HL-60/S4 (cell line): ENCODE data around the gene RALGAPB.
"Not testable (repeated sequence)": the region's sequence is repeated elsewhere in the genome, so short reads cannot be mapped to it uniquely, and the experiment has no call there.

Experiments used
- in situ Hi-C: fragments of 300-500 bp; cut with MboI; formaldehyde crosslinking; loops from 2 replicates; pipeline ENCODE4 v1.14.3; 2022; ENCODE audit warnings: low sequenced_read_pairs

Gene RALGAPB

GRCh38 chr20:38446441-38447209 is 26.0 kb upstream of the RALGAPB start:
- in situ Hi-C loops, result no loop called here

- in situ Hi-C loops, result no loop called here
These were observed 25.4 kb upstream of the RALGAPB start for GRCh38 chr20:38447251-38447661.

GRCh38 chr20:38447931-38448675 is 24.5 kb upstream of the RALGAPB start:
- in situ Hi-C loops, result no loop called here

GRCh38 chr20:38449046-38449445 is 23.6 kb upstream of the RALGAPB start:
- in situ Hi-C loops, result no loop called here

- in situ Hi-C loops, result no loop called here
These were observed 22.1 kb upstream of the RALGAPB start for GRCh38 chr20:38450412-38450975.

- in situ Hi-C loops, result no loop called here
These were observed 19.6 kb upstream of the RALGAPB start for GRCh38 chr20:38452880-38453624.

DNA sequence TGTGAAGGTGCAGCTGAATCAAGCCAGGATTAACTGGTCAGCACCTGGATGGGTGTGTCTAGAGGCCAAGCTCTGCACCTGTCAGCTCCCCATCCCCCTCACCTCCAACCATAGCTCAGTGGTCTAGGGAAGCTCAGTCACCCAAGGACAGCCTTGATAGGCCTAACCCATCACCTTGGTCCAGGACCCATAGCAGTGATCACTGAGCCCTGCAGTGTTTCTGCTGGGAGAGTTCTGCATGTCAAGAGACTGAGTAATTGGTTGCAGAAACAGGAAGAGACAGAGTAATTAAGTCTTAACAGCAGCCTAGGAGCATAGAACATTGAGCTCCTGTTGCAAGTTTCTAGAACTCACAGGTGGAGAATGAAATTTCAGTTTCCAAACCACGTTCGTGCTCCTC is 18.7 kb upstream of the RALGAPB start:
- in situ Hi-C loops, result no loop called here

GRCh38 chr20:38454556-38455473 is 17.8 kb upstream of the RALGAPB start:
- in situ Hi-C loops, result no loop called here

GRCh38 chr20:38458314-38458713 is 14.3 kb upstream of the RALGAPB start:
- in situ Hi-C loops, result no loop called here

- in situ Hi-C loops, result no loop called here
These were observed 12.5 kb upstream of the RALGAPB start for GRCh38 chr20:38460040-38460623.

DNA sequence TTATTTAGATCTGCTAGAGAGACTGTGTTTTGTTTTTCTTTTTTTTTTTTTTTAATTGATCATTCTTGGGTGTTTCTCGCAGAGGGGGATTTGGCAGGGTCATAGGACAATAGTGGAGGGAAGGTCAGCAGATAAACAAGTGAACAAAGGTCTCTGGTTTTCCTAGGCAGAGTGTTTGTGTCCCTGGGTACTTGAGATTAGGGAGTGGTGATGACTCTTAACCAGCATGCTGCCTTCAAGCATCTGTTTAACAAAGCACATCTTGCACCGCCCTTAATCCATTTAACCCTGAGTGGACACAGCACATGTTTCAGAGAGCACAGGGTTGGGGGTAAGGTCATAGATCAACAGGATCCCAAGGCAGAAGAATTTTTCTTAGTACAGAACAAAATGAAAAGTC is 12.0 kb upstream of the RALGAPB start:
- in situ Hi-C loops, result not testable (repeated sequence)

DNA sequence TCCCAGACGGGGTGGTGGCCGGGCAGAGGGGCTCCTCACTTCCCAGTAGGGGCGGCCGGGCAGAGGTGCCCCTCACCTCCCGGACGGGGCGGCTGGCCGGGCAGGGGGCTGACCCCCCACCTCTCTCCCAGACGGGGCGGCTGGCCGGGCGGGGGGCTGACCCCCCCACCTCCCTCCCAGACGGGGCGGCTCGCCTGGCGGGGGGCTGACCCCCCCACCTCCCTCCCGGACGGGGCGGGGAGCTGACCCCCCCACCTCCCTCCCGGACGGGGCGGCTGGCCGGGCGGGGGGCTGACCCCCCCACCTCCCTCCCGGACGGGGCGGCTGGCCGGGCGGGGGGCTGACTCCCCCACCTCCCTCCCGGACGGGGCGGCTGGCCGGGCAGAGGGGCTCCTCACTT is 11.5 kb upstream of the RALGAPB start:
- in situ Hi-C loops, result not testable (repeated sequence)

- in situ Hi-C loops, result not testable (repeated sequence)
These were observed 11.1 kb upstream of the RALGAPB start for GRCh38 chr20:38461569-38461968.

DNA sequence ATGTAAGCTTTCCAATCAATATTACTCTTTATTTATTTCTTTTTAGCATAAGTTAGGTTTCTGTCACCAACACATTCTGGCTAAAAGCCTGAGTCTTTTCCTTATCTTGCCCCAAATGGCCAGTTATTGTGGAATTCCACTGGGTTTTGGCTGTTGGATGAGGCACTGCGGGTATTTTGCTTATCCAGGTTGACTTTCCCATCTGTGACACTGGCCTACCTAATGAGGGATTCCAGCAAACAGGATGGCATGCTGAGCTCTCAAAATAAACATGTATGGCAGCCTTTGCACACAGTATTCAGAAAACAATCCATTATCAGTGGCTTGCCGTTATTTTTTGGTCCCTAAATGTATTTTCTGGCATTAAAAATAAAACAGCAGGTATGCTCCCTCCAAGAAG is 6.5 kb upstream of the RALGAPB start:
- in situ Hi-C loops, result no loop called here

GRCh38 chr20:38466983-38467382 is 5.7 kb upstream of the RALGAPB start:
- in situ Hi-C loops, result no loop called here

GRCh38 chr20:38471245-38471644 is 1.4 kb upstream of the RALGAPB start:
- in situ Hi-C loops, result no loop called here

DNA sequence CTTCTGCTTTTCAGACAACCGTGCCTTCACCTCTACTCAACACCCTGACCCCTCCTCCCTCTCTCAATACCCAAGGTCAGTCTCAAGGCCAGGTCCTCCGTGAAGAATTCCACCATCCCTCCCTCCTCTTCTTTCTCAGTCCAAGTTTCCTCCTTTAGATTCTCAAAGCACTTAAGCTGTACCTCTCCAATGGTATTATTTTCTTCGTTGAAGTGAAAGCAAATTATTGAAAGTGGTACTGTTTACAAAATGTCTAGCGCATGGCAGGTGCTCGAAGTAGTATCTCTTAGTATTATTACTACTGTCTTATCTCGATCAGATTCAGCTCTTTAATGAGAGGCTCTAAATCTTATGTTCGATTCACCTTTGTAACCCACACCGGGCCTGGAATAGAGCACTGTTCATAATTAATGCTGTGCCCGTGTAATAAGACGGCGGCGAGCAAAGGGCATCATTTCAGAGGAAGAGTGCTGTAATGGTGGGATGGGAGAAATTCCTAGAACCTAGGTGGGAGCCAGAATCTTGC is 593 bp upstream of the RALGAPB start:
- in situ Hi-C loops, result no loop called here

GRCh38 chr20:38473367-38473795 is 738 bp downstream of the RALGAPB start:
- in situ Hi-C loops, result no loop called here

GRCh38 chr20:38477747-38478146 is 5.1 kb downstream of the RALGAPB start:
- in situ Hi-C loops, result no loop called here

DNA sequence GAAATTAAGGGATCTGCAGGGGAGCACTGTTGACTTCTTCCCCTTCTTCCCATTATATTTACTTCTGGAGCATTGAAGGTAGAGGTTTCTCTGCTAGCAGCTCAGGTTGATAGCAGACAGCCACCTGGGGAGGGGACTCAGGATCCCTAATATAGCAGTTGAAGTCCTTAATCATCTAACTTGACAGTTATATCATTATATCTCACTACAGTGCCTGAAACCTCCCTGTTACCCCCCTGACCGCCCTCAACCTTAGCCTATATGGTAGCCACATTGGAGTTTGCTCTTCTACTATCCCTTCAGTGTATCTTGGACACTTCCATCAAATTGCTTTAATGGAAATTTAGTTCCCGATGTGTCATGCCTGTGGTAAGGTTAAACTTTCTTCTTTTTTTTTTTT is 7.0 kb downstream of the RALGAPB start:
- in situ Hi-C loops, result no loop called here
